GM13977 (cell line): ENCODE measurements around the gene CGGBP1.

Source experiments
- DNase-seq: peaks from one replicate; pipeline ENCODE4 v3.0.0; 2012; ENCODE audit warnings: low spot score
- CTCF ChIP-seq: IDR thresholded peaks from 2 replicates; pipeline ENCODE4 v1.5.1; 2012; ENCODE audit warnings: mild to moderate bottlenecking, control low read depth; ENCODE audit not compliant: insufficient read depth; ENCODE audit errors: extremely low read depth, missing control alignments
- in situ Hi-C: fragments of 300-500 bp; cut with MboI; formaldehyde crosslinking; loops from one replicate; pipeline ENCODE4 v1.12.0; 2022; ENCODE audit warnings: low sequenced_read_pairs, low pct_unique_long_range_greater_than_20kb, mixed read lengths, inconsistent platforms; ENCODE audit not compliant: unreplicated experiment

The CGGBP1 gene

GRCh38 chr3:88084097-88084501, 25.3 kb upstream of the CGGBP1 start:
- in situ Hi-C loops: no loop called here
- DNase-seq: no peak
- TF ChIP-seq CTCF: no peak

DNA sequence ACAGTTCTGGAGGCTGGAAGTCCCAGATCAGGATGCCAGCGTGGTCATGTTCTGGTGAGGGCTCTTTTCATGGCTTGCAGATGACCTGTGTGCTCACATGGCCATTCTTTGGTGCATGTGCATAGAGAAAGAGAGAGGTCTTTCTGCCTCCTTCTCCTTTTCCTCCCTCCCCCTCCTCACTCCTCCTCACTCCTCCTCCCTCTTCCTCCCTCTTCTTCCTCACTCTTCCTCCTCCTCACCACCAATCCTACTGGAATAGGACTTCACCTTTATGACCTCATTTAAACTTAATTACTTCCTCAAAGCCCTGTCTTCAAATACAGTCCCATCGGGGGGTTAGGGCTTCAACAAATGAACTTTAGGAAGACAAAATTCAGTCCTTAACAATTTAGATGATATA, 24.0 kb upstream of the CGGBP1 start:
- DNase-seq: no peak
- no peak for TF ChIP-seq CTCF
- in situ Hi-C loops: no loop called here

- DNase-seq: no peak
- TF ChIP-seq CTCF: no peak
- in situ Hi-C loops: no loop called here
These were observed 20.1 kb upstream of the CGGBP1 start for GRCh38 chr3:88078932-88079331.

GRCh38 chr3:88076712-88077111, 17.9 kb upstream of the CGGBP1 start:
- in situ Hi-C loops: no loop called here
- no peak for DNase-seq
- TF ChIP-seq CTCF: no peak

DNA sequence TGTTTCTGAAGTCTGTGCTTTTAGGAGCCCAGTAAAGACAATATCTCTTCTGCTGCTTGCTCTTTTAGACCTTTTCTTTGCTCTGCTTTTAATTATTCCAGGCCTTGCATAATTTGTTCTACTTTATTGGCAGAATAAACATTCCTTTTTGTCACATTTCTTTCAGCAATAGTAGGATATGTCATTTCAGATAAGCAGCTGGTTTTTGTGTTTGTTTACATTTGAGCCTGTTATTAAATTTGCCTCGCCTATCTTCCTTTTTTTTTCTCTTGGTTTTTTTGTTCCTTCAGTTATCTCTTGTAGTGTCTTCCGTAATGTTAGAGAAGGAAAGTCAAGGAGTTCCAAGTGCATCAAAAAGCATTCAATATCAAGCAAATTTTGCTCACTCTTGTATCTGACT, 16.7 kb upstream of the CGGBP1 start:
- DNase-seq: no peak
- no peak for TF ChIP-seq CTCF
- in situ Hi-C loops: no loop called here

DNA sequence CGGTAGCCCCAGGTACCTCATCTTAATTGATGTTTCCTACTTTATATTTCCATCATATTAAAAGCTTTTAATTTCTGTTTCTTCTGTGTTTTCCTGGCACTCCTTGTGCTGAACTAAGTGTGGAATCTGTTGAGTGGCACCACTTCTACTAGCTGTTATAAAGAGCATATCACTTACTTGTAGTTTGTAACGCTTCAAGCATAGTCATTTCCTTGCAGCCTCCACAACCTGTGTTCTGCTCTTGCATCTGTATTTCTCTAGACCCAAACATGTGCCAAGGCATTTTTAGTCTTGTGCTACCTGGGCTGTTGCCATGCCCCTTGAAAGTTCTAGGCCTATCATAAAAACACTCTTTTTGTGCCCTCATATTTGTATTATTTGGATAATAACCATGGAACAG, 16.3 kb upstream of the CGGBP1 start:
- TF ChIP-seq CTCF: no peak
- DNase-seq: no peak
- in situ Hi-C loops: no loop called here

DNA sequence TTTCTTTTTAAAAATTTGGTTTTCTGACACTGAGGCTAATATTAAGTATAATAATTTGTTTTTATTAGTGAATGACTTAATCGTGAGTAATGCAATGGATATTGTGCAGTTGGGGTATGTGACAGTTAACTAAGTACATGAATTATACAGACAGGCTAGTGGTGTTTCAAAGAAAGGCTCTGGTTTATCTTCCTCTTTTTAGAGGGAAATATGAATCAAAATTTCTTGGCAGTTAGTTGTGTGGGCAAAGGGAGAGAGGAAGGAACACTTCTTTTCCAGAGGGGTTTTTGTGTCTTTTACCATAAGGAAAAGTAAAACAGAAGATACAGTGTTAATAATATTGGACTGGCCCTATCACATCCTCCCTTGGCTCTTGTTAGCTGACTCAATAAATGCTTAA, 2.9 kb upstream of the CGGBP1 start:
- in situ Hi-C loops: no loop called here
- DNase-seq: no peak

More for the DNA sequence above, 2.9 kb upstream of the CGGBP1 start:
- no peak for TF ChIP-seq CTCF
